SK-N-SH (cell line): Measurements from ENCODE around the gene MBTPS1. TPM values are rescaled to one million over a fixed set of nuclear protein-coding genes. Genes with fewer than 3 reads are reported as not detected.

Experiments used
- CTCF ChIA-PET: fragments of 300-600, 350-600 bp; formaldehyde crosslinking; extraction: SDS; loops from one replicate; lab custom pipeline; 2021; lab: Yijun Ruan, JAX
- POLR2A ChIA-PET: fragments of 350-600 bp; sonication (Branson Sonifier 250); formaldehyde crosslinking; extraction: SDS; loops from one replicate; lab custom pipeline; 2020; ENCODE audit warnings: antibody characterized with exemption, inconsistent platforms; lab: Yijun Ruan, JAX
- DNase-seq: peaks from one replicate; pipeline ENCODE4 v3.0.0; 2012
- H2AFZ ChIP-seq: fragments of 200-600 bp; sonication (generic); 2 replicates; pipeline ENCODE4 v1.8.1; 2016; ENCODE audit warnings: antibody characterized with exemption, mild to moderate bottlenecking, low read depth
- H3F3A ChIP-seq: fragments of 200-600 bp; sonication (generic); replicated peaks from 2 replicates; pipeline ENCODE3; 2016; ENCODE audit warnings: antibody characterized with exemption, mild to moderate bottlenecking; ENCODE audit not compliant: insufficient read depth
- H3K27ac ChIP-seq, 2 experiments: fragments of 200-500 bp in 1 of 2; fragments of 200-600 bp in 1 of 2; sonication (Bioruptor generic) in 1 of 2; sonication (generic), shearing (Covaris generic) in 1 of 2; 2 replicates each; pipeline versions ENCODE4 v1.5.1 to v1.6.1; 2014 to 2016; ENCODE audit warnings: low read depth in 2 of 2, inconsistent platforms in 1 of 2, low read length in 1 of 2, mild to moderate bottlenecking in 1 of 2, mixed read lengths in 1 of 2
- H3K27me3 ChIP-seq: fragments of 200-600 bp; sonication (generic), shearing (Covaris generic); 2 replicates; pipeline ENCODE4 v1.6.1; 2016; ENCODE audit warnings: mixed run types; ENCODE audit not compliant: insufficient read depth
- H3K36me3 ChIP-seq, 2 experiments: fragments of 200-500 bp in 1 of 2; fragments of 200-600 bp in 1 of 2; sonication (Bioruptor generic) in 1 of 2; sonication (generic) in 1 of 2; replicated peaks in 1 of 2; 2 replicates each; pipeline versions ENCODE3 to v1.5.1; 2014 to 2016; ENCODE audit warnings: low read length in 1 of 2, mild to moderate bottlenecking in 1 of 2; ENCODE audit not compliant: insufficient read depth in 2 of 2, control insufficient read depth in 1 of 2
- H3K4me1 ChIP-seq, 2 experiments: fragments of 200-500 bp in 1 of 2; fragments of 200-600 bp in 1 of 2; sonication (Bioruptor generic) in 1 of 2; sonication (generic), shearing (Covaris generic) in 1 of 2; 2 replicates each; pipeline versions ENCODE4 v1.5.1 to v1.6.1; 2014 to 2016; ENCODE audit warnings: low read depth in 1 of 2, low read length in 1 of 2, mixed run types in 1 of 2; ENCODE audit not compliant: insufficient read depth in 2 of 2, control insufficient read depth in 1 of 2
- H3K4me2 ChIP-seq: fragments of 200-600 bp; sonication (generic), shearing (Covaris generic); 2 replicates; pipeline ENCODE4 v1.6.1; 2017; ENCODE audit warnings: mixed run types
- H3K4me3 ChIP-seq, 2 experiments: fragments of 200-500 bp in 1 of 2; fragments of 200-600 bp in 1 of 2; sonication (Bioruptor generic) in 1 of 2; sonication (generic), shearing (Covaris generic) in 1 of 2; 2 replicates each; pipeline versions ENCODE4 v1.5.1 to v1.8.1; 2014 to 2016; ENCODE audit warnings: low read depth in 2 of 2, inconsistent platforms in 1 of 2, low read length in 1 of 2, mild to moderate bottlenecking in 1 of 2, mixed read lengths in 1 of 2, moderate library complexity in 1 of 2
- H3K79me2 ChIP-seq: fragments of 200-600 bp; sonication (generic); 2 replicates; pipeline ENCODE4 v1.8.1; 2017; ENCODE audit warnings: mild to moderate bottlenecking; ENCODE audit not compliant: insufficient read depth
- H3K9ac ChIP-seq: fragments of 200-600 bp; sonication (generic); 2 replicates; pipeline ENCODE4 v1.6.1; 2017; ENCODE audit warnings: mixed run types
- H3K9me2 ChIP-seq: fragments of 200-600 bp; sonication (generic); 2 replicates; pipeline ENCODE4 v1.6.1; 2017; ENCODE audit warnings: mixed run types
- H3K9me3 ChIP-seq: fragments of 200-600 bp; sonication (generic); 2 replicates; pipeline ENCODE4 v1.6.1; 2017; ENCODE audit warnings: mixed run types, mild to moderate bottlenecking, moderate library complexity
- H4K20me1 ChIP-seq: fragments of 200-600 bp; sonication (generic); 2 replicates; pipeline ENCODE4 v1.6.1; 2017; ENCODE audit warnings: mild to moderate bottlenecking, mixed run types; ENCODE audit not compliant: insufficient read depth
- CHD2 ChIP-seq: fragments of 150-350 bp; IDR thresholded peaks from 2 replicates; pipeline ENCODE4 v1.6.1; 2018; ENCODE audit warnings: low read length; ENCODE audit not compliant: partially characterized antibody
- CTCF ChIP-seq: fragments of 200-600 bp; sonication (generic); IDR thresholded peaks from 2 replicates; pipeline ENCODE4 v1.6.1; 2017; ENCODE audit warnings: antibody characterized with exemption, mild to moderate bottlenecking, moderate library complexity
- ELF1 ChIP-seq: IDR thresholded peaks from 2 replicates; pipeline ENCODE4 v1.4.0; 2012
- EP300 ChIP-seq, 2 experiments: IDR thresholded peaks; 2 replicates each; pipeline versions ENCODE4 v1.4.0 to v1.6.1; 2012; ENCODE audit warnings: borderline replicate concordance in 1 of 2, low read depth in 1 of 2, low read length in 1 of 2
- FOSL2 ChIP-seq: IDR thresholded peaks from 2 replicates; pipeline ENCODE4 v1.4.0; 2012; ENCODE audit warnings: low read depth, mild to moderate bottlenecking, moderate library complexity, borderline replicate concordance
- FOXJ3 ChIP-seq: sonication (generic); formaldehyde crosslinking; IDR thresholded peaks from 2 replicates; pipeline ENCODE4 v1.5.1; 2020; ENCODE audit warnings: mild to moderate bottlenecking, missing genetic modification reagents
- GATA2 ChIP-seq: sonication (generic); formaldehyde crosslinking; IDR thresholded peaks from 2 replicates; pipeline ENCODE4 v1.5.0; 2020; ENCODE audit warnings: mild to moderate bottlenecking, missing genetic modification reagents
- JUND ChIP-seq: IDR thresholded peaks from 2 replicates; pipeline ENCODE4 v1.4.0; 2012
- MAX ChIP-seq: IDR thresholded peaks from 2 replicates; pipeline ENCODE4 v1.4.0; 2012; ENCODE audit warnings: low read depth
- MXI1 ChIP-seq: IDR thresholded peaks from 2 replicates; pipeline ENCODE4 v1.6.1; 2012; ENCODE audit warnings: mild to moderate bottlenecking, low read depth, low read length, improper control_type of control experiment
- NFIC ChIP-seq: IDR thresholded peaks from 2 replicates; pipeline ENCODE4 v1.4.0; 2012; ENCODE audit warnings: borderline replicate concordance
- NRF1 ChIP-seq: IDR thresholded peaks from 2 replicates; pipeline ENCODE4 v1.6.1; 2012; ENCODE audit warnings: low read depth, mild to moderate bottlenecking, low read length
- RCOR1 ChIP-seq: fragments of 150-350 bp; IDR thresholded peaks from 2 replicates; pipeline ENCODE4 v1.6.1; 2017; ENCODE audit warnings: antibody characterized with exemption, low read length
- SIN3A ChIP-seq: IDR thresholded peaks from 2 replicates; pipeline ENCODE4 v1.6.1; 2012; ENCODE audit warnings: low read depth, mild to moderate bottlenecking, low read length, moderate library complexity, borderline replicate concordance
- SMC3 ChIP-seq: IDR thresholded peaks from 2 replicates; pipeline ENCODE4 v1.6.1; 2012; ENCODE audit warnings: low read depth, low read length, improper control_type of control experiment
- TAF1 ChIP-seq: IDR thresholded peaks from 2 replicates; pipeline ENCODE4 v1.6.1; 2012; ENCODE audit warnings: low read depth, mild to moderate bottlenecking, low read length, moderate library complexity, borderline replicate concordance
- TEAD4 ChIP-seq: IDR thresholded peaks from 2 replicates; pipeline ENCODE4 v1.4.0; 2012; ENCODE audit warnings: mild to moderate bottlenecking, borderline replicate concordance; ENCODE audit not compliant: insufficient read depth
- YY1 ChIP-seq: IDR thresholded peaks from 2 replicates; pipeline ENCODE4 v1.4.0; 2012; ENCODE audit warnings: low read depth, mild to moderate bottlenecking
- whole genome bisulfite sequencing: methylation state at CpG from one replicate; pipeline ENCODE4 v1.1.6; 2017; ENCODE audit warnings: low lambda C conversion rate; 5-methylcytosine and 5-hydroxymethylcytosine counted together
- polyA plus RNA-seq, 3 experiments: library from polyadenylated mRNA; depleted of rRNA; stranded (reverse); fragments of >200 nt; gene quantifications; 2 replicates each; pipeline ENCODE4 v1.2.3, GENCODE V29; 2012

The MBTPS1 gene
- polyA plus RNA-seq, 1 of the 3 experiments (the other 2 are of a cell fraction): 84.9 TPM

DNA sequence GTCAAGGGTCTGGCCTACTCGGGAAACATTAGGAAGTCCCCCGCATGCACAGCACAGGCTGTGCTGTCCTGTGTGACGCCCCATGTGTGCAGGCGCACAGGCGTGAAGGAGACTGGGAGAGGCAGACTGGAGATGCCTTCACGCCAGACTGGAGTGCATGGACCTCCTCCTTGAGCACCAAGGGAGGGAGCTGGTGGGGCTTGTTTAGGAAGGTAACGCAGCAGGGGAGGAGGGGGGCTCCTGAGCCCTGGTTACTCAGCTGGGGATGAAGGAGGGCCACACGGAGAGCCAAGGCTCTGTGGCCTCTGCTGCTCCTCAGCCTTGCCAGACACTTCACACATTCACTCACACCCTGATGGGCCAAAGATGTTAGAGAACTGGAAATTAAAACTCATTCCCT, 20.5 kb upstream of the MBTPS1 start:
- H3K9me3 ChIP-seq: no peaks in the 10 kb centered on the region
- no peak overlapping the region for H3K27ac ChIP-seq
- POLR2A ChIA-PET: no interaction called here
- no peak for DNase-seq
- H3K9me2 ChIP-seq: no peaks in the 10 kb centered on the region
- TF ChIP-seq JUND (no peak), RCOR1 (no peak), EP300 (IDR thresholded peaks at IDR 0.05; ENCODE audit: borderline replicate concordance in 1 of 2, low read depth in 1 of 2, low read length in 1 of 2) (no peak), NFIC (no peak), FOSL2 (no peak), CHD2 (no peak), FOXJ3 (CRISPR knock-in tag) (no peak), CTCF (no peak), NRF1 (no peak)
- TF ChIP-seq, all 33 proteins: peak for 0
- 92% methylated on average over 7 of the region's 8 CpGs for WGBS
- Histone ChIP-seq H3K36me3 (no peaks in the 10 kb centered on the region), H3K4me2 (no peak overlapping the region), H4K20me1 (peaks cover 18% of the 10 kb centered on the region), H2AFZ (no peak overlapping the region), H3K9ac (no peak overlapping the region), H3K27me3 (no peaks in the 10 kb centered on the region), H3K79me2 (peaks cover 45% of the 10 kb centered on the region), H3K4me3 (no peak overlapping the region), H3F3A (no peaks in the 10 kb centered on the region), H3K4me1 (no peaks in the 10 kb centered on the region; a peak in 1 of 4 replicates)
- CTCF ChIA-PET: interaction anchor here (0.6 to 3.1 kb wide), 5 partner anchors 30 to 72 kb away, joined by 3 to 14 read pairs (median 3); partner anchors contain the start of gene TAF1C

- Histone ChIP-seq H4K20me1 (peaks cover 14% of the 10 kb centered on the region), H3K9me2 (no peaks in the 10 kb centered on the region), H3K4me1 (no peaks in the 10 kb centered on the region; a peak in 1 of 4 replicates), H3K4me2 (no peak overlapping the region), H3K27me3 (no peaks in the 10 kb centered on the region), H3F3A (no peaks in the 10 kb centered on the region), H3K79me2 (peaks cover 40% of the 10 kb centered on the region), H2AFZ (no peak overlapping the region), H3K27ac (no peak overlapping the region), H3K9ac (no peak overlapping the region), H3K9me3 (no peaks in the 10 kb centered on the region), H3K4me3 (no peak overlapping the region), H3K36me3 (no peaks in the 10 kb centered on the region)
- TF ChIP-seq GATA2 (CRISPR knock-in tag): no peak
- TF ChIP-seq FOSL2: no peak
- no peak for TF ChIP-seq SMC3
- TF ChIP-seq SIN3A: no peak
- no peak for TF ChIP-seq MXI1
- no peak for TF ChIP-seq TEAD4
- no peak for TF ChIP-seq TAF1
- no peak for TF ChIP-seq NFIC
- no peak for TF ChIP-seq ELF1
- TF ChIP-seq MAX: no peak
- TF ChIP-seq EP300 (IDR thresholded peaks at IDR 0.05; ENCODE audit: borderline replicate concordance in 1 of 2, low read depth in 1 of 2, low read length in 1 of 2): no peak
- TF ChIP-seq YY1: no peak
- TF ChIP-seq RCOR1: no peak
- ChIA-PET CTCF (interaction anchor here (0.6 to 3.1 kb wide), 4 partner anchors 29 to 51 kb away, joined by 3 to 14 read pairs (median 4); partner anchors contain the start of gene TAF1C), POLR2A (no interaction called here)
- 94% methylated on average over 11 of the region's 11 CpGs for WGBS
- no peak for DNase-seq
These were observed 19.8 kb upstream of the MBTPS1 start for GRCh38 chr16:84136331-84137125.
